ENCODE measurements around the gene ITSN1.

- TF ChIP-seq POLR2A (IDR thresholded peaks at IDR 0.05) (no peak), CTCF (IDR thresholded peaks at IDR 0.05) (no peak)
Measured at GRCh38 chr21:33861125-33861524, 218.8 kb downstream of the ITSN1 start.
